SK-N-SH (cell line): Measurements from ENCODE around the gene MEGF6.

Experiments used
- EP300 ChIP-seq, 2 experiments: IDR thresholded peaks; 2 replicates each; pipeline versions ENCODE4 v1.4.0 to v1.6.1; 2012; ENCODE audit warnings: borderline replicate concordance in 1 of 2, low read depth in 1 of 2, low read length in 1 of 2
- EZH2phosphoT487 ChIP-seq: fragments of 200-600 bp; sonication (generic); IDR thresholded peaks from 2 replicates; pipeline ENCODE4 v1.6.1; 2017; ENCODE audit warnings: low read depth, mixed run types, mild to moderate bottlenecking, antibody characterized with exemption, moderate library complexity, borderline replicate concordance
- JUND ChIP-seq: IDR thresholded peaks from 2 replicates; pipeline ENCODE4 v1.4.0; 2012
- SIN3A ChIP-seq: IDR thresholded peaks from 2 replicates; pipeline ENCODE4 v1.6.1; 2012; ENCODE audit warnings: low read depth, mild to moderate bottlenecking, low read length, moderate library complexity, borderline replicate concordance
- YY1 ChIP-seq: IDR thresholded peaks from 2 replicates; pipeline ENCODE4 v1.4.0; 2012; ENCODE audit warnings: low read depth, mild to moderate bottlenecking
- TF ChIP-seq, protein P1 (sequence below): fragments of 200-600 bp; sonication (generic); IDR thresholded peaks from 2 replicates; pipeline ENCODE4 v1.6.1; 2017; ENCODE audit warnings: antibody characterized with exemption, mild to moderate bottlenecking, moderate library complexity

DNA sequence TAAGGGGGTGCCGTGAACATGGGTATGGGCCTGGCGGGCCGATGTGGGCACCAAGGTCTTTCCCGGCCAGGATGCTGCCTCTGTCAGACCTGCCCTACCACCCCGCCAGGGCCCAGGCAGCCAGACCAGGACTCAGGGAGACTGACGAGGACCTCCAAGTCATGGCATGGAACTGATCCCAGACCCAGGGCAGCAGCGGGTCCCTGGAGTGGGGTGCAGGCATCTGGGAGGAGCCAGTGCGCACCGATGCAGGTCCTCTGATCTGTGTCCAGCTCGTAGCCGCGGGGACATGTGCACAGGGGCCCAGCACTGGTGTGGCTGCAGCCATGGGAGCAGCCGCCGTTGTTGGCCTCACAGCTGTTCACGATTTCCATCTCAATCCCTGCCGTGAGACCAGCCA lies 100.0 kb downstream of the MEGF6 start:
- TF ChIP-seq JUND = no peak
- TF ChIP-seq, protein P1, sequence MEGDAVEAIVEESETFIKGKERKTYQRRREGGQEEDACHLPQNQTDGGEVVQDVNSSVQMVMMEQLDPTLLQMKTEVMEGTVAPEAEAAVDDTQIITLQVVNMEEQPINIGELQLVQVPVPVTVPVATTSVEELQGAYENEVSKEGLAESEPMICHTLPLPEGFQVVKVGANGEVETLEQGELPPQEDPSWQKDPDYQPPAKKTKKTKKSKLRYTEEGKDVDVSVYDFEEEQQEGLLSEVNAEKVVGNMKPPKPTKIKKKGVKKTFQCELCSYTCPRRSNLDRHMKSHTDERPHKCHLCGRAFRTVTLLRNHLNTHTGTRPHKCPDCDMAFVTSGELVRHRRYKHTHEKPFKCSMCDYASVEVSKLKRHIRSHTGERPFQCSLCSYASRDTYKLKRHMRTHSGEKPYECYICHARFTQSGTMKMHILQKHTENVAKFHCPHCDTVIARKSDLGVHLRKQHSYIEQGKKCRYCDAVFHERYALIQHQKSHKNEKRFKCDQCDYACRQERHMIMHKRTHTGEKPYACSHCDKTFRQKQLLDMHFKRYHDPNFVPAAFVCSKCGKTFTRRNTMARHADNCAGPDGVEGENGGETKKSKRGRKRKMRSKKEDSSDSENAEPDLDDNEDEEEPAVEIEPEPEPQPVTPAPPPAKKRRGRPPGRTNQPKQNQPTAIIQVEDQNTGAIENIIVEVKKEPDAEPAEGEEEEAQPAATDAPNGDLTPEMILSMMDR = no peak
- TF ChIP-seq SIN3A = no peak
- no peak for TF ChIP-seq YY1
- no peak for TF ChIP-seq EZH2phosphoT487
- TF ChIP-seq EP300 (IDR thresholded peaks at IDR 0.05; ENCODE audit: borderline replicate concordance in 1 of 2, low read depth in 1 of 2, low read length in 1 of 2) = no peak
